SKM-1 (cell line): ENCODE results near the gene TENM4.

Source experiments
- DNase-seq: peaks from one replicate; lab custom pipeline; 2025; ENCODE audit not compliant: unreplicated experiment; lab: John Stamatoyannopoulos, UW

Gene TENM4

DNA sequence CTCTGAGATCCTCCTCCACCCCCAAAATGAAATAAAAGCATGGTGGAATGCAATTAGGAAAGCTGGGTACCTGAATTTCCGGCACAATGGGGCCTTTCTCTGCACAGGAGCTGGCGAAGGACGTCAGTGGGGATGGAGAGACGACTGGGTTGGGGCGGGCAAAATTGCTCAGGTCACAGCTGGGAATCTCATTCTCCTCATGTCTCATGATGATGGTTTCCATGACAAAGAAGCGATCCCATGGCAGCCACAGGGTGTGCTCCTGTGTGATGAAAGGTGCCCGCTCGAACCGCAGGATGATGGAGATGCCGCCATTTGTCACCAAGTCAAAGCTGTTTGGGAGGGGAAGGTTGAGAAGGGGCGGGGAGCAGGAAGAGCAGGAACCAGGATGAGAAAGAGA is 708.6 kb downstream of the TENM4 start:
- DNase-seq, result no peak

DNA sequence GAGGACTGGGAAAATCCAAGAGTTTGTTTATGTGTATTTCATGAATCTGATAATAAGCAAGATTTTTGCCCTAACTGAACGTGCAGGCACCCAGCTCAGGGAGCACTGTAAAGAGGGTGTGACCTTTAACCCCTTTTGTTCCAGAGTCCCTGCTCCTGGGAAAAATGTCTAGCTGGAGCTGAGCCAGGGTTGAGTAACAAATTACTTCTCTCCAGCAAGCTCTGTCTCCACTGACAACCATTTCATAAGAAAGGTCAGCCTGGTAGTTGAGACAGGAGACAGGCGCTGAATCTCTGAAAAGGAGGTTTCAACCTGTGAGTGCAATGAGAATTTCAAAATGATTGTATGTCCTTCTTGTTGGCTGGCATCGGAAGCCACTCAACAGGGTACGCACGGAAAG is 709.8 kb downstream of the TENM4 start:
- DNase-seq, result peak; percentile 14

DNA sequence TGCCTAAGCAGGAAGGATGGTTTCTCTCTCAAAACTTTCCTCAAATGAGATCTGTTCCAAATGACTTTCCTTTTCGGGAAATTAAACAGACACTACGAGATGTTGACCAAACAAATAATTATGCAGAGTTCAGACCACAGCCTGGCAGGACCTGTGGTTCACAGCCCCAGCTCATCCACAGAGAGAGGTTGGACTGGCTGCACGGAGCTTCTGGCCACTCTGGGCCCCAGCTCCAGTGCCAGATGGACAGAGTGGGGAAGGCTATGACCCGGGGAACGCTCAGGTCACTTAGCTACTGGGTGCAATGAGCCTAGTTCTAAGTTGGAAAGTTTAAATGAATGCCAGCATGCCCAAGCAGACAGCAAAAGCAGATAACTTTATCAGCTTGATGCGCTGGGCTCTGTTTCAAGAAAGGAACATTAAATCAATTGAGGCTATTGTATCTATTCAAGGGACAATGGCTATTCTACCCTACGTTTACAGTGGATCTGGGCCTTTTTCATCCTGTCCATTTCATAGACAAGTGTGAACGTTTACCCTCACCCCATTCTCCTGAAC is 710.5 kb downstream of the TENM4 start:
- DNase-seq, result no peak

DNA sequence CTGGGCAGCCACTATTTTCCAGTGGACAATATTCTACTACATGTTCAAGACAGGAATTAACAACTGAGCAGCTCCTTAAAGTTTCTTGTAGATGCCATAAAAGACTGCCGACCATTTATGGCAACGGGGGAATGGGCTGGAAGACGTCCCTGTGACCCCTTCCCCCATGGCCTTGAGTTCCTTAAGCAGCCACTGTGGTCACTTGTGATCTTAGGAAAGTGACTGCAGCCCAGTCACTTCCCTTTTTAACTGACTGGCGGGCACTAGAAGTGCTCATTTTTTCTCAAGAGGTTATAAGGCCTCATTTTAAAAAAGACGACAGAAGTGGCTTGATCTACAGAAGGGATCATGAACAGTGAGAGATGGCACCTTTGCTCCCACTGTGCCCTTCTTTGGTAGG is 713.0 kb downstream of the TENM4 start:
- DNase-seq, result peak; percentile 40

DNA sequence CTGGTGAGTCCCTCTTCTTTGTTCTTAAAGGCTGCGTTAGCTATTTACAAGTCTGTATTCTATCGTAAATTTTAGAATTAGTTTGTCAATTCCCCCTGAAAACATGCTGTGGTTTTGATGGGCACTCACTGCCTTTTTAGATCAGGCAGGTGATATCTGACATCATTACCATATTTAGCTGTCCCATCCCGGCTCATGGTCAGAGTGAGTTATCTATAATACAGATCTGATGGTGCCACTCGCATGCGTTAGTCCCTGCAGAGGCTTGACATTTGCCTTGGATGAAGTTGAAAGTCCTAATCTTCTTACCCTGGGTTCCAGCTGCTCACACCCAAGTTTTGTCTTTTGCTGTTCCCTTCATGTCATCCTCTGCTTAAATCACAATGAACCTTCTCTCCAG is 715.6 kb downstream of the TENM4 start:
- DNase-seq, result no peak

DNA sequence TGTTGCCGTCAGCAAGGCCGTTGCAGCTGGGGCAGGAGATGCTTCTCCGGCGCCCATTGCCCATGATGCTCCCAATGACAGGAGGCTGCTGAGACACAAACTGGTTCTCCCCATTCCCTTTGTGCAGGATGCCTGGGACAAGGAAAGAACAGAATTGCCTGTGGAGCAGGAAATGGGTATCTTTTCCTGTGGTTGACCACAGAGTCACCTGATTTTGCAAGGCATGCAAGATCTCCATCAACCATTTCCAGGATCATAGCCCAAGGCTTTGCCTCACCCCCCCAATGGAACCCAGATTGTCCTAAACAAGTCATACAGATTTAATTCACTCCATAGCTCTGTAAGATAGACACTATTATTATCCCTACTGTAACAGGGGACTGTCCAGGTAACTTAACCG is 718.0 kb downstream of the TENM4 start:
- DNase-seq, result no peak

DNA sequence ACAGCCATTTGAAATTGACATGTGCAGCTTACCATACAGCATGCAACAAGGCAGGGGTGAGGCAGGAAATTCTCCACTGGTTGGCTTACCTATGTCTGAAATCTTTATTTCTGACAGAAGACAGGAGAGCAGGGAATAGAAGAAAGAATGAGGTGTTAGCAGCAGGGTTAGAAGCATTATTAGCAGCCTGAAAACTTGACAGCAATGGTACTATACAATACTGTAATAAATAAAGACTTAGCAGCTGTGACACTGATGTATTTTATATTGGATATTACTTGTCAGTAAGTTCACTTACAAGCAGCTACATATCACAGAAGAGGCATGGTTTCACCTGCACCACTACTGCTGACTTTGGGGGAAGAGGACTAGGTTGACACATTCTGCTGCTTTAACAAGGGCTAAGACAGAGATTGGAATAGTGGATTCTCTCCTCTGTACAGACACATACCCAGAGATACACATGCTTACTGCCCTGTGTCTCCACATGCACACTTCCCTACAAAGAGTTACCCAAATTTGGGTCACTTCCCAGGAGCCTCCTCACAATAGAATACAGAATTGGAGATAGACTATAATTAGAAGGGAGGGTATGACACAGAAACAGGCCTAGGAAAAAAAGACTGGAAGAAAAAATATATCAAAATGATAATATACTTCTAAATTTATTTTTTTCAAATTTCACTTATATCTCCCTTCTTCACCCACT is 720.4 kb downstream of the TENM4 start:
- DNase-seq, result no peak

DNA sequence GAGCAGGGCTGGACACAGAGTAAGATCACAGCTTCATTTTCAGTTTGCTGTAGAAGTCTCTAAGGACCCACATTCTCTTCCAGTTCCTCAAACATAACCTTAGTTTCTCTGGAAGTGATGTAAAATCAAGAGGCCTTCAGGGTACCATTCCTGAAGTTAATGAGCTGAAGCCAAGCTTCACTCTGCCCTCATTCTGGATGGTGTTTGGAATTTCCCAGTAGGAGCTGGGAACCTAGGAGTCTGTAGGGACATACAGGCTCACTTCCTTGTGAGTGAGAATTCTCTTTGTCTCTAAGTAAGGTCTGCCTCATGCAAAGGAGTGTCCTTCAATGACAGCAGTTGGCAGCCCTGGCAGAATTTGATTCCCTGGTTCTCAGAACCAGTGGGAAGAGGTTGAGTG is 723.8 kb downstream of the TENM4 start:
- DNase-seq, result no peak

DNA sequence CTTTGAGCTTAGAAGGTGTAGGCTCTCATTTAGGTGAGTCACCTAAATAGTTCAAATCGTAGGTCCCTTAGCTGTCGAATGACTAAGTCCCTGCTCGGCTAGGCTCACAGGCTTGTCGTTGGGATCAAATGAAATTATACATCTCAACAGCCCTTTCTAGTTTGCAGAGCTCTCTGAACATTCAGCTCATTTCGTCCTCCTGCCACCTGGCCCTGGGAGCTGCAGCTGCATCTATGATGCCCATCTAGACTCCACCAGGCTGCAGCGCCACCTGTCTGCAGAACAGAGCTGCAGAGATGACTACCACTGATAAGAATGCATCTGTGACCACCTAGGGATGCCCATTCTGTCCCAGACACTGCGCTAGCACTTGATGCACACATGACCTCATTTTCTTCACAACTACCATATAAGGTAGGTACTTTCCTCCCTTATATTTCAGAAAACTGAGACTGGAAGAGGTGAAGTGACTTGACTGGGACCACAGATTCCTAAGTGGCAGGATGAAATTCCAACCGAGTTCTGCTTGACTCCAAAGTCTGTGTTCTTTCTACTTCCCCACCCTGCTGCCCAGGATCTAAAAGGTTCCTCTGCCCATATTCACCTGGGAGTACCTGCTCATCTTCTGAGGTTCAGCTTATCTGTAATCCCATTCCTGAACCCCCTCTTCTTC is 725.1 kb downstream of the TENM4 start:
- DNase-seq, result no peak

DNA sequence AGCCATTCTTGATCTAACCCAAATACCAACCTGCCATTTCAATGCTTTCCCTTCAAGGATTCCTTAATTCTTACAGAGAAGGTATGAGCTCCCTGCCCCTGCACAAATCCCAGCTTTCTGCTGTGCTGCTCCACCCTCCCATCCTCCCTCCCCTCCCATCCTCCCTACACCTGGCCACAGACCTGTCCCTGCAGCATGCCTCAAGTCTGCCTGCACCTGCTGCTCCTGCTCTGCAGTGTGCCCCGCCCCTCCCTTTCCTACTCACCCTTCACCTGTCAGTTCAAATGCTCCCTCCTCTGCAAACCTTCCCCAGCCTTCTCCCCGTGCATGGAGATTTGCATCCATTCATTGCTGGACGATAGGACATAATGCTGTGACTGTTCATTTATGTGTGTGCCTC is 726.3 kb downstream of the TENM4 start:
- DNase-seq, result no peak

DNA sequence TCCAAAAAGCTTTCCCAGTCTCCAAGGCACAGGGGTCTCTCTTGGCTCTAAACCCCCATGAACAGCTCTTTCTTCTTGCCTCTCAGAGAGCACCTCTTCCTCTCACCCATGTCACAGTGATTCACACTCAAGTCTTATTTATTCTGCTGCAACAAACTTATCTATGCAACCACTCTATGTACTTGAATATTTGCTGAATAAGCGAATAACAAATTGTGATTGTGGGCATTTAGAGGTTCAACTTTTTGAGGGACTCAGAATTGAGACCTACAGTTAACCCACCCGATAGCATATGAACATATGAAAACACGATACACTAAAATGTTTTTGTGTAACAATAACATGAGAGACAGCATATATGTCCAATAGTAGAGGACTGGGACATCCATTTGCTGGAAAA is 729.1 kb downstream of the TENM4 start:
- no peak for DNase-seq

DNA sequence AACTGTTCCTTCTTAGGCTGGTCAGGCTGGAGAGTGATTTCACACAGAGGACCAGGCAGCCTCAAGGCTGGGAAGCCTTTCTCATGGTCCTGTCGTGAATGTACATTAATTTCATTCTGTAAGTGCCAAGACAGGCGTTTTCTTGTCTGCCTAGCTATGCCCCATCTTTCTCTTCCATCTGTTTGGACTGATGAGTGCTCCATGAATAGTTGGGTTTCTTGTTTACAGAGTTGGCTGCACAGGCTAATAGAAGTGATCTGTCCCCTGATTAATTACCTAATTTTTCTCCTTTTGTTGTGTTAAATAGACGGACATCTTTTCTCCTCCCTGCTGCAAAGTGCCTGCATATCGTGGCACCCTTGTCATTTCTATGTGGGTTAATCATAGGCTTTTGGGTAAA is 730.4 kb downstream of the TENM4 start:
- DNase-seq, result no peak

DNA sequence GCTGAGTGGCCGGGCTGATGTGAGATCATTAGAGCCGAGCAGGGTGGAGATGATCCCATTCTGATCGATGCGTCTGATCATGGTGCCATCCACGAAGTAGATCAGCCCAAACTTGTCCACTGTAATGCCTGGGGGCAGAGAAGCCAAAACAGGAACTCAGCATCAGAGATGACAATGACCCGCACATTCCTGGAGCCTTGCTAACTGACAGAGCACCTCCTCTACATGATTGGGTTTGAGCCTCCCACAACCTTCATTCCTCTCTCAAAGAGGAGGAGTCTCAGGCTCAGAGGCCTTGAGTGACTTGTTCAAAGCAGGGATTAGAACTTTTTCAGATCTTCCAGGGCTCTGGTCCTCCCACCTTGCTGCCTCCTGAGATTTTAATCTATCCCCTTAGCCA is 732.4 kb downstream of the TENM4 start:
- DNase-seq, result no peak

DNA sequence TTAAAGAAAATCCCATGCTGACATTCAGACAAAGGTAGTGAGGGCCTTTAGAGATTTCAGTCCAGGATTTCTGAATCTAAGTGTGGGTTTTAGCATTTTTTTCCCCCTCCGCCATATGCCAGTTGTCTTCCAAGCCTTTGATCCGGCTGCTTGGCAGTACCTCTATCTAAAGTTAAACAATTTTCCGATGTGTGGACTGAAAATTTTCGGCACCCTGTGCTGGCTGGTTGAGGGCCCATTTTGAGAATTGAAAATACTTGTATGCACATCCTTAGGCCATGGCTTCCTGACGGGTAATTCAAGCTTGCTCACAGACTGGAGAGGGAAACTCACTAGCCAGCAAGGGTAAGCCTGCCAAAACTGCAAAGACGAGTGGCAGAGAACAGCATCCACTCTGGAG is 734.3 kb downstream of the TENM4 start:
- no peak for DNase-seq

DNA sequence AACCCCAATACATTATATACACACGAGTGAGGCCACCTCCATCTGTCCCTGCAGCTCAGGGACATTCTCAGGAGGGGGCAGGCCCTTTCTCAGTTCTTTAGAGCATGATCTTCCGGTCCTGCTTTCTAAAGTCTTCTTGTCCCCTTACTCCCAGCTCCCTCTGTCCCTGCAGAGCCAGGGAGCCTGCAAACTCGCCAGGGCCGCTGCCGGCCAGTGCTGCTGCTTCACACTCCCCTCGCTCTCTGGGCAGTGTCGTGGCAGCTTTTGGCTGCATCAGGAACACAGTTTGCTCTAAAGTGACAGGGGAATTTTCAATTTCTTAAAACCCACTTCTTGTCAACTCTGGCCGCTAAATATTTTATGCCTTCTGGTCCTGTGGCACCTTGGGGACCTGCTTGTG is 736.0 kb downstream of the TENM4 start:
- DNase-seq, result no peak

DNA sequence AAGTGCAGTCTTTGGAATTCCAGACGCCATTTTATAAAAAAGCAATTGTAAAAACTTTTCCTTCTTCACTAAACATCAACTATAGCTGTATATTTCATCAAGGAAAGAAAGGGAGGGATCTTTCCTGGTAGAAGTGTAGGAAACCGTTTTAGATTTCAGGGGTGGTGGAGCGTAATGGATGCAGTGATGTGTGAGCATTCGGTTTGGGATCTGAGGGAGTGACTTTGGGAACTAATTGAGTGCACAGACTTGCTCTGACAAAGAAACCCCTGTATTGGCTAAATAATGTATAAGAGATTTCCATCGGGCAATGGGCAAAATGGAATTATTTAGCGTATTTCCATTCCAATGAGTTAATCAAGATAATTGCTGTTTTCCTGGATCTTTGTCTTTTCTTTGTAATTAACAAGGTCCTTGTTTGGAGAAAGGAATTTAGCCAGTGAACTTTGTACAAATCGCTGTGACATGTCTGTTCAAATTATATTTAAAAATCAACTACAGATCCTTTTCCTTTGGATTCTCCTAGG is 741.2 kb downstream of the TENM4 start:
- no peak for DNase-seq

DNA sequence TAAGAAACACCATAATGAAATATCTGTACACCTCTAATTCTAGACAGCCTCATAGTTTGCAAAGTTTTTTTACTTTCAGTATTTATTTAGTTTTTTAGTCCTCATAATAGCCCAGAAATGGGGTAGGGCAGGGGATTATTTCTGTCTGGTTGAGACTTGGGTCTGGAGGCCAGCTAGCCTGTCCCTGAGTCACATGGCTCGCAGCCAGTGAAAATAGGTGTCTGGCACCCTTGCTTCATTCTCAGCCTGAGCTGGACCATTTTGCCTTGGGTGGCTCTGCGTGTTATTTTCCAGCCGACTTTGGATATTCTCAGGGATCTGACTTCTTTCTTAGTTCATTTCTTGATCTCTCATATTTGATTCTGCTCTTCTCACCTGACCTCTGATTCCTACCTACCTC is 742.2 kb downstream of the TENM4 start:
- no peak for DNase-seq

DNA sequence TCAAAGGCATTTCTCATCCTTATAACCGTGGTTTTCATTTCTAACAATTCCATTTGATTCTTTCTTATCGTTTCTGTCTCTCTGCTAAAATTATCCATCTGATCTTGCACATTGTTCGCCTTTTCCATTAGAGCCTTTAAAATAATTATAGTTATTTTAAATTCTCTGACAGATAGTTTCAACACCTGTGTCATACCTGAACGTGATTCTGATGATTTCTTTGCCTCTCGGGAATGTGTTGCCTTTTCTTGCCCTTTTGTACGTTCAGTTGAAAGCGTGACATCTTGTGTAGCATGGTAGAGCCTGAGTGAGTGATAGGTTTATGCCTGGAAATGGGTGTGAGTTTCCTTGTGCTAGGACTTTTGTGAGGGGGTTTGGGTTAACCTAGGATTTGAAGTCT is 744.7 kb downstream of the TENM4 start:
- DNase-seq, result no peak

DNA sequence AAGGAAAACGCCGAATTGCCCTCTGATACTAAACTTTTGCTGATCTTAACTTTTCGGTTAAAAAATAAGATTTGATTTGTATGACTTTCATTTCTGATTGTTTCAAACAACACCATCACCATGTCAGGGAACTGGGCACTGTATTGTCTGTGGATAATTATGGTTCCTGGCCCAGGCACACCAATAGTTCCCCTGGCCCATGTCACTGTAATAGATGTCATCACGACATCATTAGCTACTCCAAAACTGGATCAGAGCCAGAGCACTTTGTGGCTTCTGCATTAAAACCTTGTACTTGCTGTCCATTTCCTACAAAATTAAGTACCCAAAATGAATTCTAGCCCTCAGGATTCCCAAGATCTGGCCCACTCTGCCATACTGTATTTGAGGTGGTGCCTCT is 746.7 kb downstream of the TENM4 start:
- no peak for DNase-seq

DNA sequence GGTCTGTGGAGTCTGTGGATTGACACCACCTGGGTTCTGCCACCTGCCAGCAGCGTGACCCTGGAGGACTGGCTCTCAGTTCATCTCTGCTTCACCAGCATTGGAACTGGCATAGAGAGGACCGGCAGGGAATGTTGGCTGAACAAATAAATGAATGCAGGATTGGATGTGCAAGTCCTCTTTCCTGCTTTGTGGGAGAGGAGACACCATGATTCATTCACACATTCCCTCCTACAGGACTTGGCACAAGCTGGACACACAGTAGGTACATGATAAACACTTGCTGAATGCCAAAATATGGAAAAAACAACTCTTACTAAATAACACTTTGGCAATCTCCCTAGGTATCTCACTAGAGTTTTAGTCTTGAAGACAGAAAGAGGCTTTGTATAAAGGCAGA is 749.6 kb downstream of the TENM4 start:
- DNase-seq, result no peak

DNA sequence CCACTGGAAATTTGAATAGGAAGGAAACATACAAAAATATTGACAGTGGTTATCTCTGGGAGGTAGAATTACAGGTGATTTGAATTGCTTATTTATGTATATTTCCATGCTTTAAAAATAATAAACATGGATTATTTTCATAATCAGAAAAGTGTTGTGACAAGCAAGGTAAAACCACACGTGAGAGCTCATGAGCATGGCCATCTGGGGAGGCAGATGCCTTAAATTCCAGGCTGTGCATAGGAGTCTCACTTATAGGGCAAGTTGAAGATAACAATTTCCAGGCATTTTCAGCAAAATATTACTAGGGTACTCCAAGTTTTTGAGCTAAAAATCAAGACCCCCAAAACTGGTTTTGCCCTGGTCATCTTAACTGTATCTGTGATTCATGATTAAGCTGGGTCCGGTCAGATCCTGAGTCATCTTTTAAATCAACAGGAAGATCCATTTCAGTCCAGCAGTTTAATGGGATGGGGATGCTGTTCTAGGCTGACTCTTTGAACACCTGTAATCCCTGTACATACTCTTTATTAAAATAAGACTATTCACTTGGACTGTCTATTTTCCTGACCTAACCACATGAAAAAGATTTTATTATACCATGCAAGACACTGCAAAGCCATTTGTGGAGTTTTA is 750.4 kb downstream of the TENM4 start:
- DNase-seq, result no peak

DNA sequence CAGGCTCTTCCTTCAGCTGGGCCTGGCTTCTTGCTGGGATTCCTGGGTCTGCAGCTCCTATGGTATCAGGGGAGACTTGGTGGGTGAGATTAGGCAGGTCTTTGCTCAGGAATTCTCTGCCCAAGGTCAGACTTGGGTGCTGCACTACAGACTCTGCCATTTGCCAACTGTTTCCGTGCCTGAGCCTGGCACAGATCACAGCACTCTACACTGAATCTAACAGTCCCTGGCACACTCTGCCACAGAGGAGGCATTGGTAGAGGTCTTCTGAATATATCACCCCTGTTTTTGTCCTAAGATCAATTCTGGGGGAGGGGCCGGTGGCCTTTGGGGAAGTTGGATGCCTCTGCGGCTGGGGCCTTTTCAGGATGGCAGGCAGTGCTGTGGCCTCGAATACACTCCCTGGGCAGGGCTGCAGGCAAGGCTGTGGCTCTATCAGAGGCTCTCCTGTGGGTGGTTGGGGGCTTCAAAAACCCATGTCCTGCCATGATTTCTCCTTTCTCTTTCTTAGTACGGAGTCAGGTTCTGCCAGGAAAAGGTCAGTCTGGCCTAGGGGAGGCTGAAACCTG is 751.2 kb downstream of the TENM4 start:
- DNase-seq, result no peak
